GM23248 (cell line): ENCODE results near the gene FAM168B. TPM values are rescaled to one million over a fixed set of nuclear protein-coding genes. Genes with fewer than 3 reads are reported as not detected.

Source experiments
- DNase-seq: peaks from one replicate; pipeline ENCODE4 v3.0.0-alpha.2; 2015
- H2AFZ ChIP-seq: fragments of 200-600 bp; sonication (generic); 2 replicates; pipeline ENCODE4 v1.6.1; 2016; ENCODE audit warnings: antibody characterized with exemption
- H3F3A ChIP-seq: fragments of 200-600 bp; sonication (generic); 2 replicates; pipeline ENCODE4 v1.6.1; 2016; ENCODE audit warnings: mild to moderate bottlenecking, antibody characterized with exemption, mixed run types; ENCODE audit not compliant: insufficient read depth
- H3K27ac ChIP-seq: fragments of 200-600 bp; sonication (generic); 2 replicates; pipeline ENCODE4 v1.5.1; 2016; ENCODE audit warnings: mild to moderate bottlenecking
- H3K27me3 ChIP-seq: fragments of 200-600 bp; sonication (generic); replicated peaks from 2 replicates; pipeline ENCODE4 v1.6.1; 2016; ENCODE audit warnings: mild to moderate bottlenecking; ENCODE audit not compliant: insufficient read depth
- H3K36me3 ChIP-seq: fragments of 200-600 bp; sonication (generic); 2 replicates; pipeline ENCODE4 v1.6.1; 2016; ENCODE audit warnings: low read depth, mild to moderate bottlenecking
- H3K4me1 ChIP-seq: fragments of 200-600 bp; sonication (generic); 2 replicates; pipeline ENCODE4 v1.6.1; 2016; ENCODE audit warnings: mild to moderate bottlenecking; ENCODE audit not compliant: insufficient read depth
- H3K4me2 ChIP-seq: fragments of 200-600 bp; sonication (generic); one replicate; pipeline ENCODE4 v1.6.1; 2016; ENCODE audit warnings: mild to moderate bottlenecking; ENCODE audit not compliant: unreplicated experiment
- H3K4me3 ChIP-seq: fragments of 200-600 bp; sonication (generic); 2 replicates; pipeline ENCODE4 v1.5.1; 2016; ENCODE audit warnings: mild to moderate bottlenecking
- H3K79me2 ChIP-seq: fragments of 200-600 bp; sonication (generic); 2 replicates; pipeline ENCODE4 v1.6.1; 2016; ENCODE audit warnings: mild to moderate bottlenecking; ENCODE audit not compliant: insufficient read depth
- H3K9ac ChIP-seq: fragments of 200-600 bp; sonication (generic); 2 replicates; pipeline ENCODE4 v1.6.1; 2016; ENCODE audit warnings: mild to moderate bottlenecking
- H3K9me2 ChIP-seq: fragments of 200-600 bp; sonication (generic); 2 replicates; pipeline ENCODE4 v1.6.1; 2016; ENCODE audit warnings: mixed run types, mild to moderate bottlenecking, moderate library complexity; ENCODE audit not compliant: insufficient read depth
- H3K9me3 ChIP-seq: fragments of 200-600 bp; sonication (generic); one replicate; pipeline ENCODE4 v1.6.1; 2017; ENCODE audit warnings: low read depth
- H4K20me1 ChIP-seq: fragments of 200-600 bp; sonication (generic); 2 replicates; pipeline ENCODE4 v1.6.0; 2016; ENCODE audit not compliant: insufficient read depth
- EZH2 ChIP-seq: fragments of 200-600 bp; sonication (generic); IDR thresholded peaks from 2 replicates; pipeline ENCODE4 v1.6.1; 2018; ENCODE audit warnings: antibody characterized with exemption, mild to moderate bottlenecking; ENCODE audit not compliant: insufficient read depth, poor library complexity, severe bottlenecking
- EZH2phosphoT487 ChIP-seq: fragments of 200-600 bp; sonication (generic); IDR thresholded peaks from 2 replicates; pipeline ENCODE4 v1.6.1; 2018; ENCODE audit warnings: antibody characterized with exemption, moderate library complexity, mild to moderate bottlenecking, low read depth; ENCODE audit not compliant: insufficient read depth
- WGBS, 2 experiments: methylation state at CpG; one replicate each; pipeline ENCODE4 v1.1.6; 2015 to 2017; ENCODE audit warnings: low lambda C conversion rate in 2 of 2, low coverage in 1 of 2; ENCODE audit errors: missing lambda C conversion rate in 2 of 2; 5-methylcytosine and 5-hydroxymethylcytosine counted together
- in situ Hi-C: fragments of 300-500 bp; cut with MboI; formaldehyde crosslinking; loops from 2 replicates; pipeline ENCODE4 v1.15.0; 2020
- polyA plus RNA-seq: library from polyadenylated mRNA; unstranded; fragments of >200 nt; fragmentation: Nextera tagmentation; extraction: Ambion mirVana; gene quantifications from 2 replicates; pipeline ENCODE4 v1.2.1, GENCODE V29; 2016
- total RNA-seq: library from RNA; depleted of rRNA; stranded (reverse); fragments of >200 nt; shearing (Covaris generic); gene quantifications from 2 replicates; pipeline ENCODE4 v1.2.3, GENCODE V29; 2014

Gene FAM168B
- total and polyA plus RNA-seq, 2 experiments from 2014 or later: 47.6 to 125 TPM

GRCh38 chr2:131130298-131130596, 37.0 kb upstream of the FAM168B start:
- H3F3A ChIP-seq: no peaks in the 10 kb centered on the region
- DNase-seq: no peak
- no peak overlapping the region for H3K4me3 ChIP-seq
- peaks cover 2% of the 10 kb centered on the region; the same call in 1 of the 2 replicates for H4K20me1 ChIP-seq
- peaks cover 20% of the 10 kb centered on the region for H3K79me2 ChIP-seq
- no peaks in the 10 kb centered on the region for H3K9me2 ChIP-seq
- H3K9ac ChIP-seq: no peak overlapping the region
- H3K36me3 ChIP-seq: peaks cover 61% of the 10 kb centered on the region
- 98 to 100% methylated on average over 2 of the region's 2 CpGs for WGBS, 2 experiments
- no peaks in the 10 kb centered on the region for H3K27me3 ChIP-seq
- H3K27ac ChIP-seq: no peak overlapping the region
- no peak overlapping the region for H3K4me2 ChIP-seq
- H2AFZ ChIP-seq: no peak overlapping the region
- TF ChIP-seq EZH2: no peak
- in situ Hi-C loops: no loop called here
- no peaks in the 10 kb centered on the region for H3K9me3 ChIP-seq
- H3K4me1 ChIP-seq: no peaks in the 10 kb centered on the region

GRCh38 chr2:131127981-131128380, 34.7 kb upstream of the FAM168B start:
- Histone ChIP-seq H3K9me2 (no peaks in the 10 kb centered on the region), H3K27ac (no peak overlapping the region), H3K79me2 (peaks cover 41% of the 10 kb centered on the region), H3K36me3 (peaks cover 58% of the 10 kb centered on the region), H3K4me2 (no peak overlapping the region), H3K27me3 (no peaks in the 10 kb centered on the region), H2AFZ (no peak overlapping the region), H4K20me1 (peaks cover 4% of the 10 kb centered on the region; the same call in 1 of the 2 replicates), H3F3A (no peaks in the 10 kb centered on the region), H3K4me1 (no peaks in the 10 kb centered on the region), H3K4me3 (no peak overlapping the region), H3K9me3 (no peaks in the 10 kb centered on the region), H3K9ac (no peak overlapping the region)
- 84 to 86% methylated on average over 3 of the region's 3 CpGs for WGBS, 2 experiments
- in situ Hi-C loops: no loop called here
- TF ChIP-seq EZH2phosphoT487 (no peak), EZH2 (no peak)
- no peak for DNase-seq

- Histone ChIP-seq H3K4me1 (no peaks in the 10 kb centered on the region), H3K27me3 (no peaks in the 10 kb centered on the region), H3K4me2 (no peak overlapping the region), H3K79me2 (peaks cover 50% of the 10 kb centered on the region), H2AFZ (no peak overlapping the region), H3K9ac (no peak overlapping the region), H3K9me2 (no peaks in the 10 kb centered on the region), H3K9me3 (no peaks in the 10 kb centered on the region), H3K36me3 (peaks cover 56% of the 10 kb centered on the region), H3F3A (no peaks in the 10 kb centered on the region), H3K4me3 (no peak overlapping the region), H3K27ac (no peak overlapping the region), H4K20me1 (peaks cover 4% of the 10 kb centered on the region; the same call in 1 of the 2 replicates)
- in situ Hi-C loops: no loop called here
- WGBS, 2 experiments: 95 to 97% methylated on average over 3 of the region's 3 CpGs
- DNase-seq: no peak
- TF ChIP-seq EZH2phosphoT487: no peak
- TF ChIP-seq EZH2: no peak
Measured at GRCh38 chr2:131127076-131127475, 33.8 kb upstream of the FAM168B start.

- 64 to 75% methylated on average over 5 of the region's 5 CpGs for WGBS, 2 experiments
- DNase-seq: no peak
- Histone ChIP-seq H3K9me2 (no peaks in the 10 kb centered on the region), H3K4me3 (no peak overlapping the region), H3K4me1 (no peaks in the 10 kb centered on the region), H2AFZ (no peak overlapping the region), H3K9me3 (no peaks in the 10 kb centered on the region), H3K27me3 (no peaks in the 10 kb centered on the region), H3K27ac (no peak overlapping the region), H4K20me1 (peaks cover 4% of the 10 kb centered on the region; the same call in 1 of the 2 replicates), H3K79me2 (peaks cover 56% of the 10 kb centered on the region), H3K4me2 (no peak overlapping the region), H3K36me3 (peaks cover 58% of the 10 kb centered on the region), H3F3A (no peaks in the 10 kb centered on the region), H3K9ac (no peak overlapping the region)
- in situ Hi-C loops: no loop called here
- TF ChIP-seq EZH2phosphoT487: no peak
- no peak for TF ChIP-seq EZH2
Measured at GRCh38 chr2:131126436-131126835, 33.2 kb upstream of the FAM168B start.

GRCh38 chr2:131125195-131125757, 32.0 kb upstream of the FAM168B start:
- no peak for DNase-seq
- Histone ChIP-seq H3K27me3 (no peaks in the 10 kb centered on the region), H3K4me3 (no peak overlapping the region), H3K9me2 (no peaks in the 10 kb centered on the region), H3K4me1 (no peaks in the 10 kb centered on the region), H3K79me2 (peaks cover 68% of the 10 kb centered on the region), H4K20me1 (peaks cover 4% of the 10 kb centered on the region; the same call in 1 of the 2 replicates), H3K9ac (no peak overlapping the region), H3K36me3 (peaks cover 47% of the 10 kb centered on the region), H3K9me3 (no peaks in the 10 kb centered on the region), H2AFZ (no peak overlapping the region), H3K27ac (no peak overlapping the region), H3F3A (no peaks in the 10 kb centered on the region), H3K4me2 (no peak overlapping the region)
- WGBS, 2 experiments: 74 to 80% methylated on average over 7 of the region's 7 CpGs
- in situ Hi-C loops: no loop called here
- no peak for TF ChIP-seq EZH2phosphoT487
- TF ChIP-seq EZH2: no peak
